Naive thymus-derived CD4-positive, alpha-beta T cell (primary cell): Measurements from ENCODE around the gene ZDHHC14. TPM values are rescaled to one million over a fixed set of nuclear protein-coding genes. Genes with fewer than 3 reads are reported as not detected.

Experiments
- ATAC-seq: fragments of 150-1000 bp; cut with Tn5 transposase; 2 replicates; pipeline ENCODE4 v1.10.0; 2021; ENCODE audit warnings: mild to moderate bottlenecking, moderate library complexity
- CTCF ChIA-PET: fragments of 350-600 bp; sonication (Branson Sonifier 250); formaldehyde crosslinking; loops from one replicate; lab custom pipeline; 2021; ENCODE audit warnings: antibody characterized with exemption; lab: Charles Lee
- POLR2A ChIA-PET: fragments of 350-600 bp; sonication (Branson Sonifier 250); formaldehyde crosslinking; loops from one replicate; lab custom pipeline; 2021; ENCODE audit warnings: antibody characterized with exemption, inconsistent platforms; lab: Charles Lee
- DNase-seq, 9 donors: peaks; one replicate each; pipeline versions ENCODE4 v3.0.0 to v3.0.0-alpha.2; 2020 to 2022; ENCODE audit warnings: mixed read lengths in 1 of 9
- H3K27ac ChIP-seq: one replicate; pipeline ENCODE4 v1.7.0; 2013; ENCODE audit warnings: mild to moderate bottlenecking, low read depth, low read length, moderate library complexity
- H3K27me3 ChIP-seq, 2 donors: one replicate each; pipeline ENCODE4 v1.7.0; 2013; ENCODE audit warnings: low read length in 2 of 2, mild to moderate bottlenecking in 2 of 2, moderate library complexity in 2 of 2; ENCODE audit not compliant: control insufficient read depth in 2 of 2, insufficient read depth in 2 of 2
- H3K36me3 ChIP-seq, 3 experiments: 1 replicate in 2 of 3; 2 replicates in 1 of 3; pipeline ENCODE4 v1.7.0; 2013; ENCODE audit warnings: low read length in 3 of 3, mild to moderate bottlenecking in 3 of 3, moderate library complexity in 1 of 3; ENCODE audit not compliant: insufficient read depth in 3 of 3, control insufficient read depth in 2 of 3
- H3K4me1 ChIP-seq, 2 donors: one replicate each; pipeline ENCODE4 v1.7.0; 2013; ENCODE audit warnings: low read length in 2 of 2, mild to moderate bottlenecking in 2 of 2, moderate library complexity in 1 of 2; ENCODE audit not compliant: control insufficient read depth in 2 of 2, insufficient read depth in 2 of 2
- H3K4me3 ChIP-seq: 2 replicates; pipeline ENCODE4 v1.7.0; 2013; ENCODE audit warnings: mild to moderate bottlenecking, low read length
- H3K9me3 ChIP-seq, 3 experiments: 1 replicate in 2 of 3; 2 replicates in 1 of 3; pipeline ENCODE4 v1.7.0; 2013; ENCODE audit warnings: low read length in 3 of 3; ENCODE audit not compliant: control insufficient read depth in 2 of 3
- H3K27ac Mint-ChIP-seq, 9 donors: one replicate each; pipeline ENCODE4 v1.8.0; 2020 to 2022; ENCODE audit warnings: mixed read lengths in 9 of 9, mild to moderate bottlenecking in 8 of 9, moderate library complexity in 5 of 9, inconsistent platforms in 2 of 9
- H3K27me3 Mint-ChIP-seq, 5 donors: one replicate each; pipeline ENCODE4 v1.8.0; 2021 to 2022; ENCODE audit warnings: mixed read lengths in 5 of 5, mild to moderate bottlenecking in 1 of 5
- H3K36me3 Mint-ChIP-seq, 5 donors: one replicate each; pipeline ENCODE4 v1.8.0; 2020 to 2022; ENCODE audit warnings: mixed read lengths in 5 of 5, mild to moderate bottlenecking in 3 of 5, inconsistent platforms in 1 of 5
- H3K4me1 Mint-ChIP-seq, 7 donors: one replicate each; pipeline ENCODE4 v1.8.0; 2020 to 2022; ENCODE audit warnings: mixed read lengths in 7 of 7, mild to moderate bottlenecking in 3 of 7, inconsistent platforms in 1 of 7
- H3K4me3 Mint-ChIP-seq, 10 donors: one replicate each; pipeline ENCODE4 v1.8.0; 2020 to 2022; ENCODE audit warnings: mild to moderate bottlenecking in 10 of 10, mixed read lengths in 10 of 10, moderate library complexity in 6 of 10, inconsistent platforms in 2 of 10
- H3K9me3 Mint-ChIP-seq, 11 donors: one replicate each; pipeline ENCODE4 v1.8.0; 2020 to 2022; ENCODE audit warnings: mixed read lengths in 11 of 11, mild to moderate bottlenecking in 4 of 11, inconsistent platforms in 1 of 11, moderate library complexity in 1 of 11
- intact Hi-C, 2 donors: fragments of 100-400 bp; cut with micrococcal nuclease; formaldehyde crosslinking; loops; one replicate each; pipeline ENCODE4 v1.15.1; 2023
- polyA plus RNA-seq, 2 donors: library from polyadenylated mRNA; unstranded; fragments of 300-500 nt; fragmentation: Illumina TruSeq; gene quantifications; one replicate each; pipeline ENCODE4 v1.2.3, GENCODE V29; 2021
- total RNA-seq, 6 experiments: library from RNA in 5 of 6; stranded (reverse) in 5 of 6; gene quantifications; 1 replicate in 5 of 6; 2 replicates in 1 of 6; pipeline ENCODE4 v1.2.3 and lab custom pipeline; 2021 to 2026

The ZDHHC14 gene
- total and polyA plus RNA-seq, 7 experiments from 2014 or later, result 0.13 to 18.2 (median 0.95) TPM

GRCh38 chr6:157427969-157428368, 47.0 kb downstream of the ZDHHC14 start:
- H3K4me1 Mint-ChIP-seq, result peaks cover 0 to 34% (median 0%) of the 10 kb centered on the region in 7 donors
- ChIA-PET CTCF (no interaction called here), POLR2A (no interaction called here)
- Histone ChIP-seq H3K27me3 (no peaks in the 10 kb centered on the region), H3K36me3 (no peaks in the 10 kb centered on the region), H3K4me1 (no peaks in the 10 kb centered on the region), H3K27ac (no peak overlapping the region), H3K9me3 (no peaks in the 10 kb centered on the region), H3K4me3 (no peak overlapping the region)
- peak overlapping the region in 1 of 9 donors; percentile 15 for H3K27ac Mint-ChIP-seq
- no peaks in the 10 kb centered on the region for H3K9me3 Mint-ChIP-seq
- DNase-seq (no peak), ATAC-seq (no peak)
- peaks cover 0 to 2% (median 0%) of the 10 kb centered on the region in 5 donors for H3K27me3 Mint-ChIP-seq
- H3K36me3 Mint-ChIP-seq, result no peaks in the 10 kb centered on the region
- no peak overlapping the region for H3K4me3 Mint-ChIP-seq
- intact Hi-C loops, result no loop called here

GRCh38 chr6:157428427-157429202, 47.6 kb downstream of the ZDHHC14 start:
- intact Hi-C loops, result no loop called here
- Mint-ChIP-seq H3K27ac (no peak overlapping the region), H3K9me3 (no peaks in the 10 kb centered on the region), H3K4me1 (peaks cover 0 to 34% (median 0%) of the 10 kb centered on the region in 7 donors), H3K4me3 (no peak overlapping the region), H3K27me3 (peaks cover 0 to 2% (median 0%) of the 10 kb centered on the region in 5 donors), H3K36me3 (no peaks in the 10 kb centered on the region)
- ATAC-seq (no peak), DNase-seq (peak in 1 of 9 donors; percentile 72)
- no peak overlapping the region for H3K4me3 ChIP-seq
- no peaks in the 10 kb centered on the region for H3K4me1 ChIP-seq
- no peaks in the 10 kb centered on the region for H3K27me3 ChIP-seq
- no peaks in the 10 kb centered on the region for H3K36me3 ChIP-seq
- no peaks in the 10 kb centered on the region for H3K9me3 ChIP-seq
- ChIA-PET POLR2A (no interaction called here), CTCF (no interaction called here)
- H3K27ac ChIP-seq, result no peak overlapping the region

- Histone ChIP-seq H3K9me3 (no peaks in the 10 kb centered on the region), H3K4me3 (no peak overlapping the region), H3K27me3 (no peaks in the 10 kb centered on the region), H3K27ac (no peak overlapping the region), H3K4me1 (no peaks in the 10 kb centered on the region), H3K36me3 (no peaks in the 10 kb centered on the region)
- ChIA-PET POLR2A (no interaction called here), CTCF (no interaction called here)
- ATAC-seq (no peak), DNase-seq (no peak)
- Mint-ChIP-seq H3K4me3 (no peak overlapping the region), H3K36me3 (no peaks in the 10 kb centered on the region), H3K27ac (no peak overlapping the region), H3K4me1 (peaks cover 0 to 34% (median 0%) of the 10 kb centered on the region in 7 donors), H3K9me3 (no peaks in the 10 kb centered on the region), H3K27me3 (peaks cover 0 to 2% (median 0%) of the 10 kb centered on the region in 5 donors)
- intact Hi-C loops, result no loop called here
Observed at GRCh38 chr6:157429248-157429647, 48.3 kb downstream of the ZDHHC14 start.

DNA sequence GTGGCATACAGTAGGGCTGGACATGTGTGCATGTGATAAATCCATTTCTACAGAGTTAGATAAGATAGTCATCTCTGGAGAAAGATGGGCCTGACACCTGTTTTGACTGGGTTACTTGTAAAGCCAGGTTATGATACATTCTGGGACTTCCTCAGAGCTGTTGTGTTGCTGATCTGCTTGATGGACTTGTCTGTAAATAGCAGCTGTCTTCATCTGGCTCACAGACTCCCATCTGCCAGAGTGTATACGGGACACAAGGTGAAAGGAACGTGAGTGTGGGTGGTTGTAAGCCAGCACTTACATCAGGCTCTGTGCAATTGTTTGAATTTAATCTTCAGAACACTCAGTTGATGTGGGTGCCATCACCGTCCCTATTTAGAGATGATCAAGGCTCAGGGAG, 49.8 kb downstream of the ZDHHC14 start:
- H3K4me1 Mint-ChIP-seq, result peaks cover 0 to 34% (median 0%) of the 10 kb centered on the region in 7 donors
- no peaks in the 10 kb centered on the region for H3K36me3 Mint-ChIP-seq
- no peaks in the 10 kb centered on the region for H3K36me3 ChIP-seq
- no peak overlapping the region for H3K4me3 Mint-ChIP-seq
- H3K9me3 ChIP-seq, result no peaks in the 10 kb centered on the region
- H3K27me3 Mint-ChIP-seq, result peaks cover 0 to 2% (median 0%) of the 10 kb centered on the region in 5 donors
- no peak for DNase-seq
- H3K27ac ChIP-seq, result no peak overlapping the region
- no peak overlapping the region for H3K27ac Mint-ChIP-seq
- no peaks in the 10 kb centered on the region for H3K4me1 ChIP-seq
- POLR2A ChIA-PET, result no interaction called here
- CTCF ChIA-PET, result interaction anchor here (0.6 kb wide), 1 partner anchor 33 kb away, joined by 3 read pairs; no protein-coding TSS in a partner anchor
- H3K4me3 ChIP-seq, result no peak overlapping the region
- no peaks in the 10 kb centered on the region for H3K27me3 ChIP-seq
- no peak for ATAC-seq
- no peaks in the 10 kb centered on the region for H3K9me3 Mint-ChIP-seq
- intact Hi-C loops, result no loop called here

DNA sequence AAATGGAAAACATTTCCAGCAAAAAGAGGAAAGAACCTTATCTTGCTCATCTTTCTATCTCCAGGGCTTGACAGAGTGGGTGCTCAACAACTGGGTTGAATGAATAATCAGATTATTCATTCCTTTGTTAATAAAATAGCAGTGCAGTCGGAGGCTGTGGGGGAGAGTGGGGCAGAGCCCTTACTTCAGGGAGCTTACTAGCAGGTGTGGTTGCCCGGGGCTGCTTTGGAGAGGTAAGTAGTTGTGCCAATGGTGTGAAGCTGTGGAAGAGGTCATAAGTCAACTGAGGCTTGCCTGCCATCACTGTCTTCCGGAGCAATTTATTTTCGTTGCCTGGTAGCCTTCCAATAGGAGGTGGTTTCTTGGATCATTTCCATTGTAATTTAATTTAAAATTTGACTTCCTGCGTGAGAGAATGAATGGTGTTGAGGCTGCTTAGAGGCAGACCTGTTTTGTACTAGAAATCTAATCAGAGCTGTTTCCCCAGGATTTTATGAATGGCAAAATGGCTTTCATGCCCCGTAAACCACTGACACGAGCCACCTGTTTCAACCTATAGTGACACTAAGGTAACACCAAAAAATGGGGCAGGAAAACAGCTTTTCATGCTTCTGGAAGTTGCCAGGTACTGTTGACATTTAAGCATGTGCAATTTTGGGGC, 51.4 kb downstream of the ZDHHC14 start:
- H3K27me3 Mint-ChIP-seq, result peaks cover 0 to 5% (median 0%) of the 10 kb centered on the region in 5 donors
- no peak overlapping the region for H3K4me3 Mint-ChIP-seq
- Histone ChIP-seq H3K9me3 (no peaks in the 10 kb centered on the region), H3K27me3 (no peaks in the 10 kb centered on the region), H3K27ac (no peak overlapping the region), H3K4me1 (no peaks in the 10 kb centered on the region), H3K4me3 (no peak overlapping the region), H3K36me3 (no peaks in the 10 kb centered on the region)
- POLR2A ChIA-PET, result no interaction called here
- H3K27ac Mint-ChIP-seq, result no peak overlapping the region
- CTCF ChIA-PET, result no interaction called here
- peaks cover 0 to 26% (median 3%) of the 10 kb centered on the region in 7 donors for H3K4me1 Mint-ChIP-seq
- H3K9me3 Mint-ChIP-seq, result no peaks in the 10 kb centered on the region
- peaks cover 0 to 4% (median 0%) of the 10 kb centered on the region in 5 donors for H3K36me3 Mint-ChIP-seq
- ATAC-seq (no peak), DNase-seq (no peak)
- intact Hi-C loops, result no loop called here

GRCh38 chr6:157432892-157433265, 51.9 kb downstream of the ZDHHC14 start:
- H3K4me1 ChIP-seq, result no peaks in the 10 kb centered on the region
- Mint-ChIP-seq H3K4me3 (no peak overlapping the region), H3K4me1 (peaks cover 0 to 23% (median 3%) of the 10 kb centered on the region in 7 donors), H3K36me3 (peaks cover 0 to 4% (median 0%) of the 10 kb centered on the region in 5 donors), H3K9me3 (no peaks in the 10 kb centered on the region), H3K27ac (no peak overlapping the region), H3K27me3 (peaks cover 0 to 5% (median 0%) of the 10 kb centered on the region in 5 donors)
- intact Hi-C loops, result no loop called here
- H3K27me3 ChIP-seq, result no peaks in the 10 kb centered on the region
- no peak overlapping the region for H3K4me3 ChIP-seq
- DNase-seq (no peak), ATAC-seq (no peak)
- H3K36me3 ChIP-seq, result no peaks in the 10 kb centered on the region
- no peak overlapping the region for H3K27ac ChIP-seq
- H3K9me3 ChIP-seq, result no peaks in the 10 kb centered on the region
- ChIA-PET POLR2A (no interaction called here), CTCF (interaction anchor here (0.6 kb wide), 1 partner anchor 139 kb away, joined by 3 read pairs; no protein-coding TSS in a partner anchor)
